ENCODE data around the gene TTC4.

- TF ChIP-seq, protein P1, sequence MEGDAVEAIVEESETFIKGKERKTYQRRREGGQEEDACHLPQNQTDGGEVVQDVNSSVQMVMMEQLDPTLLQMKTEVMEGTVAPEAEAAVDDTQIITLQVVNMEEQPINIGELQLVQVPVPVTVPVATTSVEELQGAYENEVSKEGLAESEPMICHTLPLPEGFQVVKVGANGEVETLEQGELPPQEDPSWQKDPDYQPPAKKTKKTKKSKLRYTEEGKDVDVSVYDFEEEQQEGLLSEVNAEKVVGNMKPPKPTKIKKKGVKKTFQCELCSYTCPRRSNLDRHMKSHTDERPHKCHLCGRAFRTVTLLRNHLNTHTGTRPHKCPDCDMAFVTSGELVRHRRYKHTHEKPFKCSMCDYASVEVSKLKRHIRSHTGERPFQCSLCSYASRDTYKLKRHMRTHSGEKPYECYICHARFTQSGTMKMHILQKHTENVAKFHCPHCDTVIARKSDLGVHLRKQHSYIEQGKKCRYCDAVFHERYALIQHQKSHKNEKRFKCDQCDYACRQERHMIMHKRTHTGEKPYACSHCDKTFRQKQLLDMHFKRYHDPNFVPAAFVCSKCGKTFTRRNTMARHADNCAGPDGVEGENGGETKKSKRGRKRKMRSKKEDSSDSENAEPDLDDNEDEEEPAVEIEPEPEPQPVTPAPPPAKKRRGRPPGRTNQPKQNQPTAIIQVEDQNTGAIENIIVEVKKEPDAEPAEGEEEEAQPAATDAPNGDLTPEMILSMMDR (IDR thresholded peaks at IDR 0.05): no peak
- TF ChIP-seq EP300 (IDR thresholded peaks at IDR 0.05; ENCODE audit: borderline replicate concordance in 1 of 2, low read depth in 1 of 2, low read length in 1 of 2): no peak
Measured at GRCh38 chr1:54701066-54701465, 14.6 kb upstream of the TTC4 start.
